OCI-LY1 (cell line): ENCODE results near the gene FRAS1.

Experiments used
- EZH2 ChIP-seq: fragments of 200-600 bp; sonication (generic), shearing (Covaris generic); IDR thresholded peaks from 2 replicates; pipeline ENCODE4 v1.8.0; 2017; ENCODE audit warnings: borderline replicate concordance, mixed run types, mild to moderate bottlenecking, antibody characterized with exemption, low read length, moderate library complexity, mixed read lengths
- TF ChIP-seq, protein P1 (sequence below): fragments of 200-600 bp; sonication (generic), shearing (Covaris generic); IDR thresholded peaks from 2 replicates; pipeline ENCODE4 v1.5.1; 2017; ENCODE audit warnings: mild to moderate bottlenecking, antibody characterized with exemption, low read length, moderate library complexity, mixed read lengths

DNA sequence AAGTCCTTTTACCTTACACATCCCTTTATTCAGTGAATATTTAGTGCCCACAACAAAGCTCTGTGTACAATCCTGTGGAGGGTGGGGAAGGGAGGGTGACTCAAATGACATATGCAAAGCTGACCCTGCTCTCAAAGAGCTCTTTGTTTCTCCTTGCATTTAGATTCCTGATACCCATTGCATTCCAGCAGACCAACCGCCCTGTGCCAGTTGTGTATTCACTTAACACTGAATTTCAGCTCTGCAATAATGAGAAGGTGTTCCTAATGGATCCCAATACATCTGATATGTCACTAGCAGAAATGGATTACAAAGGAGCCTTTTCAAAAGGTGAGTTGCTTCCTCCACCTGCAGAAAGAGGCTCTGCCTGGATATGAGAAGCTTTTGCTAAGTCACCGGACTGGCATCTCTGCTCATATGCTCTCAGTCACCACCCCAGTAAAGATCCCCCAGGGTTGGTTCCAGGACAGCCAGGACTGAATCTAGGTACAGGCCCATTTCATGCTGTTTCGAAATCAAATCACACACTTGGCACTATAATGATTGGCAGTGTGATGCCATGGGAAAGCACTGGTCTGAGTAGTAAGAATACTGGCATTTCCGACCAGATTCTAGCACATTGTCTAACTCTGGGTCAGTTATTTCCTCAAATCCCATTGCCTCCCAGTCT, 477.3 kb downstream of the FRAS1 start:
- TF ChIP-seq, protein P1, sequence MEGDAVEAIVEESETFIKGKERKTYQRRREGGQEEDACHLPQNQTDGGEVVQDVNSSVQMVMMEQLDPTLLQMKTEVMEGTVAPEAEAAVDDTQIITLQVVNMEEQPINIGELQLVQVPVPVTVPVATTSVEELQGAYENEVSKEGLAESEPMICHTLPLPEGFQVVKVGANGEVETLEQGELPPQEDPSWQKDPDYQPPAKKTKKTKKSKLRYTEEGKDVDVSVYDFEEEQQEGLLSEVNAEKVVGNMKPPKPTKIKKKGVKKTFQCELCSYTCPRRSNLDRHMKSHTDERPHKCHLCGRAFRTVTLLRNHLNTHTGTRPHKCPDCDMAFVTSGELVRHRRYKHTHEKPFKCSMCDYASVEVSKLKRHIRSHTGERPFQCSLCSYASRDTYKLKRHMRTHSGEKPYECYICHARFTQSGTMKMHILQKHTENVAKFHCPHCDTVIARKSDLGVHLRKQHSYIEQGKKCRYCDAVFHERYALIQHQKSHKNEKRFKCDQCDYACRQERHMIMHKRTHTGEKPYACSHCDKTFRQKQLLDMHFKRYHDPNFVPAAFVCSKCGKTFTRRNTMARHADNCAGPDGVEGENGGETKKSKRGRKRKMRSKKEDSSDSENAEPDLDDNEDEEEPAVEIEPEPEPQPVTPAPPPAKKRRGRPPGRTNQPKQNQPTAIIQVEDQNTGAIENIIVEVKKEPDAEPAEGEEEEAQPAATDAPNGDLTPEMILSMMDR, result no peak
- no peak for TF ChIP-seq EZH2
